K562 (cell line): ENCODE measurements around the gene TMF1. TPM values are rescaled to one million over a fixed set of nuclear protein-coding genes. Genes with fewer than 3 reads are reported as not detected.

Source experiments
- CBX2 ChIP-seq: fragments of 200-600 bp; sonication (generic); IDR thresholded peaks from one replicate; pipeline ENCODE4 v1.6.1; 2012; ENCODE audit warnings: mild to moderate bottlenecking, low read length, inconsistent platforms; ENCODE audit not compliant: insufficient read depth, poor library complexity, severe bottlenecking
- CBX3 ChIP-seq, 2 experiments: IDR thresholded peaks; 1 replicate in 1 of 2; 2 replicates in 1 of 2; pipeline ENCODE4 v1.6.1; 2012; ENCODE audit warnings: inconsistent platforms in 2 of 2, low read length in 2 of 2, borderline replicate concordance in 1 of 2, control low read depth in 1 of 2
- DACH1 ChIP-seq: fragments of 450-650 bp; IDR thresholded peaks from 2 replicates; pipeline ENCODE4 v1.6.1; 2018; ENCODE audit not compliant: partially characterized antibody
- EP400 ChIP-seq: fragments of 450-650 bp; IDR thresholded peaks from 2 replicates; pipeline ENCODE4 v1.6.1; 2017; ENCODE audit warnings: antibody characterized with exemption, mild to moderate bottlenecking, moderate library complexity
- GATA2 ChIP-seq: sonication (generic); formaldehyde crosslinking; IDR thresholded peaks from 2 replicates; pipeline ENCODE4 v1.4.0; 2020; ENCODE audit warnings: mild to moderate bottlenecking, missing genetic modification reagents
- HDGF ChIP-seq: fragments of 450-650 bp; IDR thresholded peaks from 2 replicates; pipeline ENCODE4 v1.6.1; 2016
- JUND ChIP-seq, 2 experiments: IDR thresholded peaks; 2 replicates in 1 of 2; 3 replicates in 1 of 2; pipeline ENCODE4 v1.6.1; 2011; ENCODE audit warnings: borderline replicate concordance in 2 of 2, low read depth in 2 of 2, low read length in 2 of 2, improper control_type of control experiment in 1 of 2, missing biosample characterization in 1 of 2, missing genetic modification characterization in 1 of 2, missing genetic modification reagents in 1 of 2
- PHB2 ChIP-seq: fragments of 450-650 bp; IDR thresholded peaks from 2 replicates; pipeline ENCODE4 v1.6.1; 2017; ENCODE audit warnings: low read depth
- PHF20 ChIP-seq: fragments of 450-650 bp; IDR thresholded peaks from 2 replicates; pipeline ENCODE4 v1.6.1; 2018; ENCODE audit not compliant: partially characterized antibody
- PTBP1 ChIP-seq: fragments of 200-400 bp; formaldehyde crosslinking; IDR thresholded peaks from 2 replicates; pipeline ENCODE4 v1.6.1; 2017; ENCODE audit warnings: low read depth, low read length
- SETDB1 ChIP-seq: IDR thresholded peaks from one replicate; pipeline ENCODE4 v1.6.1; 2012; ENCODE audit warnings: low read length, control low read depth, inconsistent platforms
- SMARCA5 ChIP-seq: fragments of 450-650 bp; IDR thresholded peaks from 2 replicates; pipeline ENCODE4 v1.6.1; 2016
- TEAD1 ChIP-seq, 2 experiments: fragments of 450-650 bp in 1 of 2; sonication (generic) in 1 of 2; formaldehyde crosslinking; IDR thresholded peaks; 2 replicates each; pipeline versions ENCODE4 v1.4.0 to v1.8.0; 2020 to 2022; ENCODE audit warnings: mild to moderate bottlenecking in 2 of 2, missing genetic modification reagents in 1 of 2
- ZNF146 ChIP-seq: IDR thresholded peaks from one replicate; pipeline ENCODE4 v1.6.1; 2018; ENCODE audit warnings: missing compliant biosample characterization; ENCODE audit not compliant: unreplicated experiment
- ZNF184 ChIP-seq: sonication (generic); formaldehyde crosslinking; IDR thresholded peaks from 2 replicates; pipeline ENCODE4 v1.5.0; 2020; ENCODE audit warnings: missing genetic modification reagents
- ZNF316 ChIP-seq: fragments of 450-650 bp; IDR thresholded peaks from 2 replicates; pipeline ENCODE4 v1.6.1; 2016
- polyA plus RNA-seq, 8 experiments: library from polyadenylated mRNA; depleted of rRNA in 4 of 8; stranded (reverse) in 5 of 8; unstranded in 3 of 8; fragments of >200 nt; fragmentation: Nextera tagmentation in 2 of 8; fragmentation: Illumina TruSeq in 1 of 8; extraction: Ambion mirVana in 2 of 8; extraction: Trizol in 1 of 8; gene quantifications; 2 replicates each; pipeline versions ENCODE4 v1.2.1 to v1.2.3, GENCODE V29; 2011 to 2014; ENCODE audit warnings: inconsistent platforms in 1 of 8, missing spikeins in 1 of 8
- total RNA-seq, 7 experiments: library from RNA; depleted of rRNA in 6 of 7; stranded (reverse); fragments of >200 nt in 6 of 7; fragmentation: Illumina TruSeq in 2 of 7; extraction: Trizol in 2 of 7; gene quantifications; 2 replicates each; pipeline versions ENCODE4 v1.2.1 to v1.2.3, GENCODE V29; 2011 to 2021; ENCODE audit warnings: low replicate concordance in 1 of 7
- TF ChIP-seq, protein P1 (sequence below): IDR thresholded peaks from 2 replicates; pipeline ENCODE4 v1.6.1; 2012; ENCODE audit warnings: low read depth, low read length, improper control_type of control experiment, borderline replicate concordance
- TF ChIP-seq, protein P2 (sequence below): fragments of 250-450 bp; sonication (Bioruptor Pico); IDR thresholded peaks from 2 replicates; pipeline ENCODE4 v1.4.0; 2020; ENCODE audit warnings: mild to moderate bottlenecking, moderate library complexity
- TF ChIP-seq, protein P3 (sequence below), 2 experiments: fragments of 450-650 bp in 1 of 2; sonication (generic) in 1 of 2; formaldehyde crosslinking in 1 of 2; IDR thresholded peaks in 1 of 2; conservative IDR thresholded peaks in 1 of 2; 2 replicates each; pipeline versions ENCODE4 v1.6.1 to v1.8.1; 2016 to 2023; ENCODE audit warnings: mild to moderate bottlenecking in 2 of 2, moderate library complexity in 2 of 2, inconsistent platforms in 1 of 2, missing genetic modification reagents in 1 of 2
- TF ChIP-seq, protein P4 (sequence below): fragments of 450-650 bp; IDR thresholded peaks from 2 replicates; pipeline ENCODE4 v1.7.1; 2018; ENCODE audit warnings: mild to moderate bottlenecking, low read depth; ENCODE audit not compliant: partially characterized antibody

Gene TMF1
- total and polyA plus RNA-seq, 9 of the 15 experiments (the other 6 are each of a cell fraction or from before 2014, with no cell fraction given) = 3.1 to 13.9 (median 10.3) TPM

DNA sequence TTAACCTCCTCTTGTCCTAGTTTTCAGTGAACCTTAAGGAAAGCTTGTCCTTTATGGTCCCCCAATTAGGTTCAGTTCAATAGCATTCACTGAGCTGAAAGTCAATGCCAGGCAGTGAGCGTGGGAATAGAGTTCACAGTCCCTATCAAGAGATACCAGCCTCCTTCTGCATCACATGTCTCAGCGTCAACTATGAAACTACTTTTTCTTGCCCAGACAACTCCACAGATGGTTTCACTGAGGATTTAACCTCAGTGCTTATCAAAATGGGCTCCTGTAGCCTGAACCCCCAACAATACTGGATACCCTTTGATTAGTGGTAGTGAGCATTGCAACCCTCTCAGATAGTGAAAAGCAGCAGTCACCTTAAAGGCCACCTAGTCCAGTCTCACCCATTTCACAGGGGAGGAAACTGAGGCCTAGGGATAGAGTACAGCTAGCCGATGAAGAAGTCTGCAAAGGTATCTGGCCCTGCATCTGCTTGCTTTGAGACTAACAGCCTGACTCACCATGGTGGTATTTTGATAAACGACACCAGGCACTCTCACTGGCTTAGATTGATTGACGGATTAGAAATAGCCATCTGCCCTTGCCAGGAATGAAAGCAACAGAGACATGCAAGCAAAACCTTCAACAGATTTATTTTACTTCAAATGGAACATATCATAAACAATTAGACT is 29.6 kb upstream of the TMF1 start (continued):
- TF ChIP-seq, protein P1, sequence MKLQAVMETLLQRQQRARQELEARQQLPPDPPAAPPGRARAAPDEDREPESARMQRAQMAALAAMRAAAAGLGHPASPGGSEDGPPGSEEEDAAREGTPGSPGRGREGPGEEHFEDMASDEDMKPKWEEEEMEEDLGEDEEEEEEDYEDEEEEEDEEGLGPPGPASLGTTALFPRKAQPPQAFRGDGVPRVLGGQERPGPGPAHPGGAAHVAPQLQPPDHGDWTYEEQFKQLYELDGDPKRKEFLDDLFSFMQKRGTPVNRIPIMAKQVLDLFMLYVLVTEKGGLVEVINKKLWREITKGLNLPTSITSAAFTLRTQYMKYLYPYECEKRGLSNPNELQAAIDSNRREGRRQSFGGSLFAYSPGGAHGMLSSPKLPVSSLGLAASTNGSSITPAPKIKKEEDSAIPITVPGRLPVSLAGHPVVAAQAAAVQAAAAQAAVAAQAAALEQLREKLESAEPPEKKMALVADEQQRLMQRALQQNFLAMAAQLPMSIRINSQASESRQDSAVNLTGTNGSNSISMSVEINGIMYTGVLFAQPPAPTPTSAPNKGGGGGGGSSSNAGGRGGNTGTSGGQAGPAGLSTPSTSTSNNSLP = 0 out of 2 replicates have a peak, but pooled peaks have one; percentile 24
- TF ChIP-seq PHF20 (peak; percentile 50), ZNF146 (CRISPR knock-in tag) (peak; percentile 95), SETDB1 (no peak), PTBP1 (peak; percentile 90; the same call in 1 of the 2 replicates), DACH1 (peak; percentile 28), PHB2 (no peak), CBX2 (no peak), TEAD1 (CRISPR knock-in tag; IDR thresholded peaks at IDR 0.05) (0 out of 4 replicates have a peak, but pooled peaks of 1 of the 2 experiments have one; percentile 28), CBX3 (IDR thresholded peaks at IDR 0.05; ENCODE audit: borderline replicate concordance in 1 of 2, low read length in 2 of 2) (no peak), SMARCA5 (peak; percentile 69), GATA2 (CRISPR knock-in tag) (peak; percentile 75; the same call in 1 of the 2 replicates), ZNF184 (CRISPR knock-in tag) (peak; percentile 88), JUND (IDR thresholded peaks at IDR 0.05; ENCODE audit: borderline replicate concordance, low read depth, low read length) (peak; percentile 74; the same call in 1 of the 2 replicates), JUND (tag; IDR thresholded peaks at IDR 0.05; ENCODE audit: borderline replicate concordance, low read depth, low read length) (peak; percentile 69; the same call in 1 of the 3 replicates), ZNF316 (no peak), HDGF (0 out of 2 replicates have a peak, but pooled peaks have one; percentile 27), EP400 (no peak)
- TF ChIP-seq, protein P2, sequence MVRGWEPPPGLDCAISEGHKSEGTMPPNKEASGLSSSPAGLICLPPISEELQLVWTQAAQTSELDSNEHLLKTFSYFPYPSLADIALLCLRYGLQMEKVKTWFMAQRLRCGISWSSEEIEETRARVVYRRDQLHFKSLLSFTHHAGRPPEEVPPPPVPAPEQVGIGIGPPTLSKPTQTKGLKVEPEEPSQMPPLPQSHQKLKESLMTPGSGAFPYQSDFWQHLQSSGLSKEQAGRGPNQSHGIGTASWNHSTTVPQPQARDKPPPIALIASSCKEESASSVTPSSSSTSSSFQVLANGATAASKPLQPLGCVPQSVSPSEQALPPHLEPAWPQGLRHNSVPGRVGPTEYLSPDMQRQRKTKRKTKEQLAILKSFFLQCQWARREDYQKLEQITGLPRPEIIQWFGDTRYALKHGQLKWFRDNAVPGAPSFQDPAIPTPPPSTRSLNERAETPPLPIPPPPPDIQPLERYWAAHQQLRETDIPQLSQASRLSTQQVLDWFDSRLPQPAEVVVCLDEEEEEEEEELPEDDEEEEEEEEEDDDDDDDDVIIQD (CRISPR knock-in tag) = no peak
- TF ChIP-seq, protein P3, sequence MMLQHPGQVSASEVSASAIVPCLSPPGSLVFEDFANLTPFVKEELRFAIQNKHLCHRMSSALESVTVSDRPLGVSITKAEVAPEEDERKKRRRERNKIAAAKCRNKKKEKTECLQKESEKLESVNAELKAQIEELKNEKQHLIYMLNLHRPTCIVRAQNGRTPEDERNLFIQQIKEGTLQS (IDR thresholded peaks at IDR 0.05) = peak; percentile 39; the same call in 1 of the 2 replicates
- TF ChIP-seq, protein P3 (CRISPR knock-in tag; conservative IDR thresholded peaks at IDR 0.05) = no peak
- TF ChIP-seq, protein P4, sequence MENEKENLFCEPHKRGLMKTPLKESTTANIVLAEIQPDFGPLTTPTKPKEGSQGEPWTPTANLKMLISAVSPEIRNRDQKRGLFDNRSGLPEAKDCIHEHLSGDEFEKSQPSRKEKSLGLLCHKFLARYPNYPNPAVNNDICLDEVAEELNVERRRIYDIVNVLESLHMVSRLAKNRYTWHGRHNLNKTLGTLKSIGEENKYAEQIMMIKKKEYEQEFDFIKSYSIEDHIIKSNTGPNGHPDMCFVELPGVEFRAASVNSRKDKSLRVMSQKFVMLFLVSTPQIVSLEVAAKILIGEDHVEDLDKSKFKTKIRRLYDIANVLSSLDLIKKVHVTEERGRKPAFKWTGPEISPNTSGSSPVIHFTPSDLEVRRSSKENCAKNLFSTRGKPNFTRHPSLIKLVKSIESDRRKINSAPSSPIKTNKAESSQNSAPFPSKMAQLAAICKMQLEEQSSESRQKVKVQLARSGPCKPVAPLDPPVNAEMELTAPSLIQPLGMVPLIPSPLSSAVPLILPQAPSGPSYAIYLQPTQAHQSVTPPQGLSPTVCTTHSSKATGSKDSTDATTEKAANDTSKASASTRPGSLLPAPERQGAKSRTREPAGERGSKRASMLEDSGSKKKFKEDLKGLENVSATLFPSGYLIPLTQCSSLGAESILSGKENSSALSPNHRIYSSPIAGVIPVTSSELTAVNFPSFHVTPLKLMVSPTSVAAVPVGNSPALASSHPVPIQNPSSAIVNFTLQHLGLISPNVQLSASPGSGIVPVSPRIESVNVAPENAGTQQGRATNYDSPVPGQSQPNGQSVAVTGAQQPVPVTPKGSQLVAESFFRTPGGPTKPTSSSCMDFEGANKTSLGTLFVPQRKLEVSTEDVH = no peak
